GM23248 (cell line): ENCODE results near the gene RSPH1.

ENCODE experiments used
- EZH2 ChIP-seq: fragments of 200-600 bp; sonication (generic); IDR thresholded peaks from 2 replicates; pipeline ENCODE4 v1.6.1; 2018; ENCODE audit warnings: antibody characterized with exemption, mild to moderate bottlenecking; ENCODE audit not compliant: insufficient read depth, poor library complexity, severe bottlenecking
- EZH2phosphoT487 ChIP-seq: fragments of 200-600 bp; sonication (generic); IDR thresholded peaks from 2 replicates; pipeline ENCODE4 v1.6.1; 2018; ENCODE audit warnings: antibody characterized with exemption, moderate library complexity, mild to moderate bottlenecking, low read depth; ENCODE audit not compliant: insufficient read depth

GRCh38 chr21:42514883-42515228 lies 18.8 kb upstream of the RSPH1 start:
- TF ChIP-seq EZH2 (no peak), EZH2phosphoT487 (no peak)
